Spleen (tissue), 11 donors: Measurements from ENCODE around the gene CRACR2A. TPM values are rescaled to one million over a fixed set of nuclear protein-coding genes. Genes with fewer than 3 reads are reported as not detected.

Experiments
- DNase-seq: peaks from one replicate; pipeline ENCODE4 v3.0.0-alpha.2; 2020
- H3K27ac ChIP-seq, 8 donors: fragments of 200-600 bp; sonication (generic) in 7 of 8; 1 replicate in 4 of 8; 2 replicates in 4 of 8; pipeline versions ENCODE4 v1.5.0 to v1.8.0; 2016 to 2021; ENCODE audit warnings: inconsistent platforms in 4 of 8, mild to moderate bottlenecking in 4 of 8, moderate library complexity in 1 of 8
- H3K27me3 ChIP-seq, 7 donors: fragments of 200-600 bp; sonication (generic) in 6 of 7; replicated peaks in 1 of 7; 1 replicate in 4 of 7; 2 replicates in 3 of 7; pipeline versions ENCODE4 v1.5.0 to v1.8.0; 2016 to 2021; ENCODE audit warnings: inconsistent platforms in 3 of 7, mild to moderate bottlenecking in 1 of 7
- H3K36me3 ChIP-seq, 6 donors: fragments of 200-600 bp; sonication (generic) in 5 of 6; 1 replicate in 4 of 6; 2 replicates in 2 of 6; pipeline versions ENCODE4 v1.5.0 to v1.8.0; 2016 to 2021; ENCODE audit warnings: inconsistent platforms in 2 of 6
- H3K4me1 ChIP-seq, 6 donors: fragments of 200-600 bp; sonication (generic) in 5 of 6; 1 replicate in 3 of 6; 2 replicates in 3 of 6; pipeline versions ENCODE4 v1.5.0 to v1.8.0; 2016 to 2021; ENCODE audit warnings: inconsistent platforms in 3 of 6
- H3K4me3 ChIP-seq, 8 donors: fragments of 200-600 bp; sonication (generic) in 7 of 8; 1 replicate in 4 of 8; 2 replicates in 4 of 8; pipeline versions ENCODE4 v1.5.0 to v1.8.0; 2016 to 2021; ENCODE audit warnings: inconsistent platforms in 4 of 8, mild to moderate bottlenecking in 4 of 8, moderate library complexity in 2 of 8
- H3K9me3 ChIP-seq, 8 donors: fragments of 200-600 bp; sonication (generic) in 7 of 8; 1 replicate in 4 of 8; 2 replicates in 4 of 8; pipeline versions ENCODE4 v1.5.0 to v1.8.0; 2016 to 2021; ENCODE audit warnings: inconsistent platforms in 4 of 8
- POLR2A ChIP-seq, 3 donors: fragments of 450-650 bp; IDR thresholded peaks; one replicate each; pipeline ENCODE4 v1.5.1; 2017; ENCODE audit warnings: antibody characterized with exemption in 3 of 3, mild to moderate bottlenecking in 1 of 3
- POLR2AphosphoS5 ChIP-seq, 3 donors: sonication (generic); formaldehyde crosslinking; IDR thresholded peaks; one replicate each; pipeline ENCODE4 v1.5.1; 2017; ENCODE audit warnings: antibody characterized with exemption in 3 of 3
- WGBS, 5 donors: extraction: QIAGEN DNeasy Blood & Tissue Kit in 3 of 5; methylation state at CpG; one replicate each; pipeline versions ENCODE4 v1.1.5 to v1.1.7; 2013 to 2018; 5-methylcytosine and 5-hydroxymethylcytosine counted together
- intact Hi-C: fragments of 100-400 bp; cut with DNase I; formaldehyde crosslinking; loops from one replicate; pipeline ENCODE4 v1.15.0; 2023; ENCODE audit warnings: low total_unique reads
- polyA plus RNA-seq, 3 donors: library from polyadenylated mRNA; stranded (reverse); fragments of 200-250 nt; gene quantifications; one replicate each; pipeline ENCODE4 v1.2.1, GENCODE V29; 2013
- total RNA-seq, 7 donors: library from RNA; depleted of rRNA in 3 of 7; stranded (reverse); fragments of >200 nt in 3 of 7; fragmentation: NEBNext Ultra II Directional in 4 of 7; extraction: Animal tissue kit (Norgen Biotek cat#: 25700) in 4 of 7; gene quantifications; one replicate each; pipeline versions ENCODE4 v1.1.0 to v1.2.1, GENCODE V29; 2016 to 2021
- TF ChIP-seq, protein P1 (sequence below), 11 experiments: fragments of 200-600 bp in 7 of 11; fragments of 450-650 bp in 4 of 11; sonication (generic) in 4 of 11; IDR thresholded peaks in 8 of 11; conservative IDR thresholded peaks in 3 of 11; 1 replicate in 7 of 11; 2 replicates in 4 of 11; pipeline versions ENCODE4 v1.4.0 to v1.8.0; 2016 to 2021; ENCODE audit warnings: antibody characterized with exemption in 11 of 11, inconsistent platforms in 4 of 11, mild to moderate bottlenecking in 1 of 11
- donor health status: healthy with polysubstance abuse.
- donor health status: DM: no; HTN: no; CAD: no; lungs with moderate emphysema.
- donor health status: DM: no; HTN: no; CAD: no.
- donor health status: Bipolar disorder and iron deficiency.
- donor health status: healthy.
- donor health status: DM: no; HTN: no; CAD: no.
- donor health status: DM: yes; HTN: yes; CAD: no.

The CRACR2A gene
- total and polyA plus RNA-seq, 10 donors: 3.3 to 27.6 (median 21.1) TPM

- peaks cover 0 to 6% (median 0%) of the 10 kb centered on the region in 7 donors for H3K27me3 ChIP-seq
- peak; percentile 54 for DNase-seq
- no peak overlapping the region for H3K27ac ChIP-seq
- 82 to 88% (median 84%) methylated on average over 21 to 23 of the region's 23 CpGs for WGBS, 5 donors
- H3K36me3 ChIP-seq: no peaks in the 10 kb centered on the region
- TF ChIP-seq POLR2AphosphoS5 (IDR thresholded peaks at IDR 0.05): no peak
- TF ChIP-seq POLR2A (IDR thresholded peaks at IDR 0.05): no peak
- TF ChIP-seq, protein P1, sequence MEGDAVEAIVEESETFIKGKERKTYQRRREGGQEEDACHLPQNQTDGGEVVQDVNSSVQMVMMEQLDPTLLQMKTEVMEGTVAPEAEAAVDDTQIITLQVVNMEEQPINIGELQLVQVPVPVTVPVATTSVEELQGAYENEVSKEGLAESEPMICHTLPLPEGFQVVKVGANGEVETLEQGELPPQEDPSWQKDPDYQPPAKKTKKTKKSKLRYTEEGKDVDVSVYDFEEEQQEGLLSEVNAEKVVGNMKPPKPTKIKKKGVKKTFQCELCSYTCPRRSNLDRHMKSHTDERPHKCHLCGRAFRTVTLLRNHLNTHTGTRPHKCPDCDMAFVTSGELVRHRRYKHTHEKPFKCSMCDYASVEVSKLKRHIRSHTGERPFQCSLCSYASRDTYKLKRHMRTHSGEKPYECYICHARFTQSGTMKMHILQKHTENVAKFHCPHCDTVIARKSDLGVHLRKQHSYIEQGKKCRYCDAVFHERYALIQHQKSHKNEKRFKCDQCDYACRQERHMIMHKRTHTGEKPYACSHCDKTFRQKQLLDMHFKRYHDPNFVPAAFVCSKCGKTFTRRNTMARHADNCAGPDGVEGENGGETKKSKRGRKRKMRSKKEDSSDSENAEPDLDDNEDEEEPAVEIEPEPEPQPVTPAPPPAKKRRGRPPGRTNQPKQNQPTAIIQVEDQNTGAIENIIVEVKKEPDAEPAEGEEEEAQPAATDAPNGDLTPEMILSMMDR (IDR thresholded peaks at IDR 0.05 in 8 of 11, conservative IDR thresholded peaks at IDR 0.05 in 3 of 11): no peak
- intact Hi-C loops: no loop called here
- peaks cover 0 to 16% (median 11%) of the 10 kb centered on the region in 6 donors for H3K4me1 ChIP-seq
- no peak overlapping the region for H3K4me3 ChIP-seq
- H3K9me3 ChIP-seq: no peaks in the 10 kb centered on the region
Observed at GRCh38 chr12:3601461-3602150, 151.3 kb downstream of the CRACR2A start.

GRCh38 chr12:3600951-3601350 lies 152.0 kb downstream of the CRACR2A start:
- 86 to 93% (median 91%) methylated on average over 7 of the region's 7 CpGs for WGBS, 5 donors
- intact Hi-C loops: no loop called here
- H3K4me3 ChIP-seq: no peak overlapping the region
- DNase-seq: peak; percentile 30
- no peaks in the 10 kb centered on the region for H3K9me3 ChIP-seq
- H3K27ac ChIP-seq: no peak overlapping the region
- TF ChIP-seq POLR2AphosphoS5 (IDR thresholded peaks at IDR 0.05) (no peak), POLR2A (IDR thresholded peaks at IDR 0.05) (no peak)
- TF ChIP-seq, protein P1 (IDR thresholded peaks at IDR 0.05 in 8 of 11, conservative IDR thresholded peaks at IDR 0.05 in 3 of 11): no peak
- H3K27me3 ChIP-seq: peaks cover 0 to 6% (median 0%) of the 10 kb centered on the region in 7 donors
- peaks cover 0 to 16% (median 11%) of the 10 kb centered on the region in 6 donors for H3K4me1 ChIP-seq
- no peaks in the 10 kb centered on the region for H3K36me3 ChIP-seq

DNA sequence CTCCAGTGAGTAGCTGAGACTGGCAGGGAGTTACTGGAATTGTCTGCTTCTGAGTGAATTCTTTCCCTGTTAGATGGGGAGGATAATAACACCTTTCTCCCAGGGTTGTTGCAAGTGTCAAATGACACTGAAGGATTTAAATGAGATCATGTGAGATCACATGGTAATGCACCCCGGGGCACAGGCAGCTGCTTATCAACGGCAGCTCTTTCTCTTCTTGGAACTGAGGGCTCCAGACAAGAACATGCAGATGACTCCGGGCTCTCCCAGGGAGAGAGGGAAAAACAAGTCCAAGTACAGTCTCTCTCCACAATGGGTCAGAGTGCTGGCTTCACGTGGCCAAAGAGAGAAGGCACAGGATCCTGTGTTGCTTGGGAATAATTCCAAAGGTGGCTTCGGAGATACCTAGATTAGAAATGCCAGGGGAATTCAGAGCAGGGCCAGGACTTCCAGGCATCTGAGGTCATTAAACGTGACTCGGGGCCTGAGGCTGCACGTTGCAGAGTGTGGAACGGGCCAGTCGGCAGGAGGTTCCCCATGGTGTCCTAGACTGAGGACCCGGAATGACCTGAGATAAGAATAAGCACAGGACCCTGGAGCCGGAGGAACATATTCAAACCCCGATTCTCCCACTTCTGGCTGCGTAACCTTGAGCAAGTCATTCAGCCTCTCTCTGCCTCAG lies 152.7 kb downstream of the CRACR2A start:
- peak; percentile 27 for DNase-seq
- intact Hi-C loops: no loop called here
- Histone ChIP-seq H3K27me3 (peaks cover 0 to 6% (median 0%) of the 10 kb centered on the region in 7 donors), H3K27ac (no peak overlapping the region), H3K36me3 (no peaks in the 10 kb centered on the region), H3K4me3 (no peak overlapping the region), H3K4me1 (peaks cover 0 to 12% (median 8%) of the 10 kb centered on the region in 6 donors), H3K9me3 (no peaks in the 10 kb centered on the region)
- WGBS, 5 donors: 78 to 88% (median 82%) methylated on average over 14 of the region's 14 CpGs
- no peak for TF ChIP-seq POLR2AphosphoS5 (IDR thresholded peaks at IDR 0.05)
- TF ChIP-seq, protein P1 (IDR thresholded peaks at IDR 0.05 in 8 of 11, conservative IDR thresholded peaks at IDR 0.05 in 3 of 11): no peak
- no peak for TF ChIP-seq POLR2A (IDR thresholded peaks at IDR 0.05)
